OCI-LY3 (cell line): ENCODE data around the gene LHX4.

ENCODE experiments used
- CTCF ChIP-seq: fragments of 200-600, 300-600 bp; sonication (generic); IDR thresholded peaks from 2 replicates; pipeline ENCODE4 v1.5.1; 2014; ENCODE audit warnings: antibody characterized with exemption, low read length, low read depth
- EZH2phosphoT487 ChIP-seq: fragments of 200-600 bp; shearing (Covaris generic); IDR thresholded peaks from 2 replicates; pipeline ENCODE4 v1.6.1; 2018; ENCODE audit warnings: antibody characterized with exemption, mixed run types, low read depth

- TF ChIP-seq CTCF (no peak), EZH2phosphoT487 (no peak)
Measured at GRCh38 chr1:180235502-180236239, 5.6 kb downstream of the LHX4 start.
